OCI-LY1 (cell line): ENCODE measurements around the gene IQGAP2.

Experiments used
- H2AFZ ChIP-seq: fragments of 200-600 bp; sonication (generic), shearing (Covaris generic); 2 replicates; pipeline ENCODE4 v1.6.0; 2014; ENCODE audit warnings: antibody characterized with exemption, mild to moderate bottlenecking, low read length
- H3F3A ChIP-seq: fragments of 200-600 bp; sonication (generic), shearing (Covaris generic); 2 replicates; pipeline ENCODE4 v1.6.0; 2014; ENCODE audit warnings: mild to moderate bottlenecking, antibody characterized with exemption, low read length, moderate library complexity; ENCODE audit not compliant: insufficient read depth
- H3K27ac ChIP-seq: fragments of 200-600 bp; sonication (generic); 2 replicates; pipeline ENCODE4 v1.5.1; 2014; ENCODE audit warnings: low read length, mixed run types, mild to moderate bottlenecking, low read depth; ENCODE audit not compliant: poor library complexity, severe bottlenecking
- H3K27me3 ChIP-seq: fragments of 200-600 bp; sonication (generic); 2 replicates; pipeline ENCODE4 v1.6.0; 2014; ENCODE audit warnings: antibody characterized with exemption, mild to moderate bottlenecking, low read length, moderate library complexity; ENCODE audit not compliant: insufficient read depth
- H3K36me3 ChIP-seq: fragments of 200-600 bp; sonication (generic); 2 replicates; pipeline ENCODE4 v1.6.1; 2014; ENCODE audit warnings: mild to moderate bottlenecking, antibody characterized with exemption, low read length, moderate library complexity, mixed read lengths; ENCODE audit not compliant: insufficient read depth
- H3K4me1 ChIP-seq: fragments of 200-600 bp; sonication (generic); 2 replicates; pipeline ENCODE4 v1.5.1; 2014; ENCODE audit warnings: mild to moderate bottlenecking, low read length, moderate library complexity; ENCODE audit not compliant: insufficient read depth, severe bottlenecking
- H3K4me2 ChIP-seq: fragments of 200-600 bp; sonication (generic), shearing (Covaris generic); 2 replicates; pipeline ENCODE4 v1.6.1; 2014; ENCODE audit warnings: low read length
- H3K4me3 ChIP-seq: fragments of 200-600 bp; sonication (generic); 2 replicates; pipeline ENCODE4 v1.5.1; 2014; ENCODE audit warnings: low read length, low read depth, mild to moderate bottlenecking, mixed read lengths; ENCODE audit not compliant: poor library complexity, severe bottlenecking
- H3K79me2 ChIP-seq: fragments of 200-600 bp; shearing (Covaris generic); 2 replicates; pipeline ENCODE4 v1.6.1; 2016; ENCODE audit warnings: mixed run types, low read length, mixed read lengths; ENCODE audit not compliant: insufficient read depth
- H3K9ac ChIP-seq: fragments of 200-600 bp; sonication (generic), shearing (Covaris generic); 2 replicates; pipeline ENCODE4 v1.6.1; 2014; ENCODE audit warnings: mild to moderate bottlenecking, low read length, mixed read lengths
- H3K9me2 ChIP-seq: fragments of 200-600 bp; sonication (generic), shearing (Covaris generic); 2 replicates; pipeline ENCODE4 v1.6.1; 2014; ENCODE audit warnings: low read depth, mild to moderate bottlenecking, low read length, mixed read lengths
- H3K9me3 ChIP-seq: fragments of 200-600 bp; shearing (Covaris generic); 2 replicates; pipeline ENCODE4 v1.6.1; 2014; ENCODE audit warnings: low read length, mixed read lengths
- H4K20me1 ChIP-seq: fragments of 200-600 bp; sonication (generic), shearing (Covaris generic); 2 replicates; pipeline ENCODE4 v1.6.0; 2016; ENCODE audit warnings: mild to moderate bottlenecking, low read length; ENCODE audit not compliant: insufficient read depth
- EZH2 ChIP-seq: fragments of 200-600 bp; sonication (generic), shearing (Covaris generic); IDR thresholded peaks from 2 replicates; pipeline ENCODE4 v1.8.0; 2017; ENCODE audit warnings: borderline replicate concordance, mixed run types, mild to moderate bottlenecking, antibody characterized with exemption, low read length, moderate library complexity, mixed read lengths
- TF ChIP-seq, protein P1 (sequence below): fragments of 200-600 bp; sonication (generic), shearing (Covaris generic); IDR thresholded peaks from 2 replicates; pipeline ENCODE4 v1.5.1; 2017; ENCODE audit warnings: mild to moderate bottlenecking, antibody characterized with exemption, low read length, moderate library complexity, mixed read lengths

IQGAP2 gene

DNA sequence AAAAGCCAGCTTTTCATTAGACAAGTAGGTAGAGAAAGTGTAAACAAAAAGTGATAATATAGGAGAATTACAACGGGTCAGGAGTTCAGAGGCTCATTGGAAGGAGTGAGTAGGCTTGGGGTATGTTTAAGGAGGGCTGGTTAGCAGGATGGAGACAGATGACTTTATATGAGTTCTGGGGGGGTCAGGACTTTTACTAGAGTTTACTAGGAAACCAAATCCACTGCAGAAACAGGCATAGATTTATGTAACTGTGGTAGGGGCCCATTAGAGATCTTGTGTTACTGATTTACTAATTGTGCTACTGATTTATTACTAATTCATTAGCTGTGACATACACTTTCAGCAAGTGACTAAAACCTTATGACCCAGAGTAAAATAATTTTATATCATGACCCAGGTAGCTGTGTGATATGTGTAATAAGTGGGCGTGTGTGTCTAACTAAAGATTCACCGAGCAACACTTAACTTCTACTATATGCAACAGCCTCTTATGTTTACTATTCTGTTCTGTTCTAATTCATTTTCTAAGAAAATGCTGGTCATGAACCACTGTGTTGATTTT, 73.5 kb downstream of the IQGAP2 start:
- no peak overlapping the region for H3K27ac ChIP-seq
- H3K9me2 ChIP-seq: no peaks in the 10 kb centered on the region
- H3K79me2 ChIP-seq: no peaks in the 10 kb centered on the region
- no peak overlapping the region for H3K4me2 ChIP-seq
- H3K27me3 ChIP-seq: no peaks in the 10 kb centered on the region
- no peaks in the 10 kb centered on the region for H4K20me1 ChIP-seq
- H2AFZ ChIP-seq: no peak overlapping the region
- no peaks in the 10 kb centered on the region for H3K36me3 ChIP-seq
- TF ChIP-seq EZH2: no peak
- TF ChIP-seq, protein P1, sequence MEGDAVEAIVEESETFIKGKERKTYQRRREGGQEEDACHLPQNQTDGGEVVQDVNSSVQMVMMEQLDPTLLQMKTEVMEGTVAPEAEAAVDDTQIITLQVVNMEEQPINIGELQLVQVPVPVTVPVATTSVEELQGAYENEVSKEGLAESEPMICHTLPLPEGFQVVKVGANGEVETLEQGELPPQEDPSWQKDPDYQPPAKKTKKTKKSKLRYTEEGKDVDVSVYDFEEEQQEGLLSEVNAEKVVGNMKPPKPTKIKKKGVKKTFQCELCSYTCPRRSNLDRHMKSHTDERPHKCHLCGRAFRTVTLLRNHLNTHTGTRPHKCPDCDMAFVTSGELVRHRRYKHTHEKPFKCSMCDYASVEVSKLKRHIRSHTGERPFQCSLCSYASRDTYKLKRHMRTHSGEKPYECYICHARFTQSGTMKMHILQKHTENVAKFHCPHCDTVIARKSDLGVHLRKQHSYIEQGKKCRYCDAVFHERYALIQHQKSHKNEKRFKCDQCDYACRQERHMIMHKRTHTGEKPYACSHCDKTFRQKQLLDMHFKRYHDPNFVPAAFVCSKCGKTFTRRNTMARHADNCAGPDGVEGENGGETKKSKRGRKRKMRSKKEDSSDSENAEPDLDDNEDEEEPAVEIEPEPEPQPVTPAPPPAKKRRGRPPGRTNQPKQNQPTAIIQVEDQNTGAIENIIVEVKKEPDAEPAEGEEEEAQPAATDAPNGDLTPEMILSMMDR: no peak
- no peak overlapping the region for H3K9ac ChIP-seq
- H3K9me3 ChIP-seq: no peaks in the 10 kb centered on the region
- H3K4me1 ChIP-seq: peaks cover 8% of the 10 kb centered on the region
- no peak overlapping the region for H3K4me3 ChIP-seq
- no peaks in the 10 kb centered on the region for H3F3A ChIP-seq

DNA sequence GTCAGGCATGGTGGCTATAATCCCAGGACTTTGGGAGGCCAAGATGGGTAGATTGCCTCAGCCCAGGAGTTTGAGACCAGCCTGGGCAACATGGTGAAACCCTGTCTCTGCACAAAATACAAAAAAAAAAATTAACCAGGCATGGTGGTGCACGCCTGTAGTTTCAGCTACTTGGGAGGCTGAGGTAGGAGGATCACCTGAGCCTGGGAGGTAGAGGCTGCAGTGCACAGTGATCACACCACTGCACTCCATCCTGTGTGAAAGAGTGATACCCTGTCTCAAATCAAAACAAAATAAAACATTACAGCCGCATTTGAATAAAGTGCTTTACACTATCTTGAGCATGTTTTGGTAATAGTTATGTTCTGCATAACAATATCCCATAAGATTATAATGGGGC, 74.0 kb downstream of the IQGAP2 start:
- Histone ChIP-seq H4K20me1 (no peaks in the 10 kb centered on the region), H3K4me2 (no peak overlapping the region), H3K27me3 (no peaks in the 10 kb centered on the region), H3F3A (no peaks in the 10 kb centered on the region), H3K36me3 (no peaks in the 10 kb centered on the region), H3K79me2 (no peaks in the 10 kb centered on the region), H3K9me3 (no peaks in the 10 kb centered on the region), H2AFZ (no peak overlapping the region), H3K27ac (no peak overlapping the region), H3K4me1 (peaks cover 8% of the 10 kb centered on the region), H3K9ac (no peak overlapping the region), H3K9me2 (no peaks in the 10 kb centered on the region), H3K4me3 (no peak overlapping the region)
- TF ChIP-seq, protein P1: no peak
- no peak for TF ChIP-seq EZH2

DNA sequence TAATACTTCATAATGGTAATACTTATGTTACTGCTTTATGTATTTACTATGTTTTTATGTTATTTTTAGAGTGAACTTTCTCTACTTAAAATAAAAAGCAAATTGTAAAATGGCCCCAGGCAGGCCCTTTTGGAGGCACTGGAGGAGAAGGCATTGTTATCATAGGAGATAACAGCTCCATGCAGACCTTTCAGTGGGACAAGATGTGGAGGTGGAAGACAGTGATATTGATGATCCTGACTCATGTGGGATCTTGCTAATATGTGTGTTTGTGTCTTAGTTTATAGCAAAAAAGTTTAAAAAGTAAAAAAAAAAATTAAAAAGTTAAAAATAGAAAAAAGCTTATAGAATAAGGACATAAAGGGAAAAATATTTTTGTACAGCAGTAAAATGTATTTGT, 74.5 kb downstream of the IQGAP2 start:
- no peaks in the 10 kb centered on the region for H3K9me3 ChIP-seq
- peaks cover 8% of the 10 kb centered on the region for H3K4me1 ChIP-seq
- no peaks in the 10 kb centered on the region for H3K79me2 ChIP-seq
- no peaks in the 10 kb centered on the region for H3F3A ChIP-seq
- no peaks in the 10 kb centered on the region for H3K27me3 ChIP-seq
- H3K4me3 ChIP-seq: no peak overlapping the region
- H3K36me3 ChIP-seq: no peaks in the 10 kb centered on the region
- no peak overlapping the region for H3K4me2 ChIP-seq
- no peak overlapping the region for H2AFZ ChIP-seq
- no peaks in the 10 kb centered on the region for H3K9me2 ChIP-seq
- no peak for TF ChIP-seq EZH2
- TF ChIP-seq, protein P1: no peak
- H3K27ac ChIP-seq: no peak overlapping the region
- H3K9ac ChIP-seq: no peak overlapping the region
- no peaks in the 10 kb centered on the region for H4K20me1 ChIP-seq
